ENCODE data around the gene ENC1. TPM values are rescaled to one million over a fixed set of nuclear protein-coding genes. Genes with fewer than 3 reads are reported as not detected.

ENC1 gene
- total and polyA plus RNA-seq, 8 donors: 21.3 to 63.1 (median 27.3) TPM

- Histone ChIP-seq H3K4me1 (peaks cover 0 to 11% (median 0%) of the 10 kb centered on the region in 3 donors), H3K27ac (peak overlapping the region in 3 of 4 donors; percentile 75 to 95 (median 94)), H3K36me3 (peaks cover 0 to 15% (median 0%) of the 10 kb centered on the region in 3 donors), H3K9me3 (no peaks in the 10 kb centered on the region), H3K4me3 (peak overlapping the region; percentile 64 to 81 (median 78)), H3K27me3 (no peaks in the 10 kb centered on the region)
- DNase-seq (no peak), FAIRE-seq (no peak), ATAC-seq (no peak)
- 59 to 71% methylated on average over 1 of the region's 1 CpG for WGBS, 2 donors
- intact Hi-C loops (cut with DNase I): loop anchor here in 1 of 3 donors (10.0 kb wide), 1 partner anchor 104 kb away; no protein-coding TSS in a partner anchor
- no peak for TF ChIP-seq CTCF (IDR thresholded peaks at IDR 0.05)
These were observed 2.0 kb downstream of the ENC1 start for GRCh38 chr5:74638544-74638969.

DNA sequence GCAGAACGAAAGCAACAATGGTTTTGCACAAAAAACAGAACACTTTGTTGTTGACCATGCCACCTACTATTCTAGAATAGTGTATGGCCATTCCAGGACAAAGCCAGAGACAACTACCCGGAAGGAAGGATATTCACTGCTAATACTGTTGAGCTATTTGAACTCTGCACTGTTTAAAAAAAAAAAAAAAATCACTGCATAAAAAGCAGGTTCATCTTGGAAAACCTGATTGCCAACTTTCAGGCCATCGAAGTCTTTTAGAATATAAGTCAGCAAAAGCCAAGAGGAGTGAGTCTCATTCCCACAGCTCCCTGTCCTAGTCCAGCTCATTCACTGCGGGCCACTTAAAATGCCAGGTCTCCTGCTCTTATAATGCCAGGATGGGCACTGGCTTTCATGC, 4.0 kb downstream of the ENC1 start:
- peak overlapping the region in 1 of 4 donors; percentile 31 for H3K4me3 ChIP-seq
- no peak for DNase-seq
- H3K27ac ChIP-seq: peak overlapping the region in 1 of 4 donors; percentile 17
- no peaks in the 10 kb centered on the region for H3K9me3 ChIP-seq
- intact Hi-C loops (cut with DNase I): loop anchor here in 1 of 3 donors (10.0 kb wide), 1 partner anchor 102 kb away; no protein-coding TSS in a partner anchor
- H3K36me3 ChIP-seq: peaks cover 0 to 15% (median 0%) of the 10 kb centered on the region in 3 donors
- ATAC-seq: no peak
- no peak for FAIRE-seq
- TF ChIP-seq CTCF (IDR thresholded peaks at IDR 0.05): no peak
- H3K4me1 ChIP-seq: peaks cover 0 to 22% (median 5%) of the 10 kb centered on the region in 3 donors
- H3K27me3 ChIP-seq: no peaks in the 10 kb centered on the region
- WGBS, 2 donors: 58 to 60% methylated on average over 4 of the region's 4 CpGs

GRCh38 chr5:74636149-74636548, 4.4 kb downstream of the ENC1 start:
- H3K4me3 ChIP-seq: no peak overlapping the region
- WGBS, 2 donors: 80 to 86% methylated on average over 12 of the region's 12 CpGs
- TF ChIP-seq CTCF (IDR thresholded peaks at IDR 0.05): no peak
- ATAC-seq: no peak
- H3K27me3 ChIP-seq: no peaks in the 10 kb centered on the region
- no peak for FAIRE-seq
- peaks cover 0 to 26% (median 5%) of the 10 kb centered on the region in 3 donors for H3K4me1 ChIP-seq
- no peaks in the 10 kb centered on the region for H3K9me3 ChIP-seq
- H3K36me3 ChIP-seq: peaks cover 0 to 15% (median 0%) of the 10 kb centered on the region in 3 donors
- peak overlapping the region in 1 of 4 donors; percentile 7 for H3K27ac ChIP-seq
- DNase-seq: no peak
- intact Hi-C loops (cut with DNase I): loop anchor here in 1 of 3 donors (10.0 kb wide), 1 partner anchor 101 kb away; no protein-coding TSS in a partner anchor

DNA sequence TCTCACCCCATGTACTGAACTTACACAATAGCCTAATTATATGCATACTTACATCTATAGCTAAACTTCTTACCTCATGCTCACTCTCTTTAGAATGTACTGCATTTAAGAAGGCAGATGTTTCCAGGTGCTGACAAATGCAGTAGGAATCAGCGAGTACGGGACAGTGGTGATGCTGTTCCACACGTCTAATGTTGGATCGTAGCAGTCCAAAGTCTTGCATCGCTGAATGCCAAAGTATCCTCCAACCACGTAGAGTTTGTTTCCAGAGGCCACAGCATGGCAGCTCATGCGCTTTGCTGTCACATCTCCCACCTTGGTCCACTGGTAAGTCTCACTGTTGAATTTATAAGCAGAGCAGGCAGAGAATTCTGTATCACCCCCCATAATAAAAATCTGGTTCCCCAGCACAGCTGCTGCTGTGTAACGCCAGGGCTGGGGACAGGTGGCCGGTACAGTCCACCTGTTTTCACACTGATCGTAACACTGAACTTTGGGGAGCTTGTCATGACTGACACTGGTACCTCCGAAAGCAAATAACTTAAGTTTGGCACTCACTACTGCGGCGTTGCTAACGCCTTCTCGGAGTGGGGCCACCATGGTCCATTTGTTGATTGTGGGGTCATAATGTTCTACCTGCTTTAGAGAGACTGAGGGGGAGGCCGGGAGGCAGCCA, 5.8 kb downstream of the ENC1 start:
- Histone ChIP-seq H3K4me1 (peaks cover 0 to 28% (median 5%) of the 10 kb centered on the region in 3 donors), H3K36me3 (peaks cover 0 to 15% (median 0%) of the 10 kb centered on the region in 3 donors), H3K27me3 (no peaks in the 10 kb centered on the region), H3K9me3 (no peaks in the 10 kb centered on the region), H3K27ac (no peak overlapping the region), H3K4me3 (peak overlapping the region in 1 of 4 donors; percentile 1)
- ATAC-seq (no peak), FAIRE-seq (no peak), DNase-seq (no peak)
- intact Hi-C loops (cut with DNase I): loop anchor here in 1 of 3 donors (10.0 kb wide), 1 partner anchor 100 kb away; no protein-coding TSS in a partner anchor
- TF ChIP-seq CTCF (IDR thresholded peaks at IDR 0.05): no peak
- WGBS, 2 donors: 93 to 94% methylated on average over 16 of the region's 16 CpGs

Data from pancreas (tissue), 10 donors.